A549 treated with AZD9567 at 1 μM for 4 hours (cell line): ENCODE data around the gene PPIP5K2. TPM values are rescaled to one million over a fixed set of nuclear protein-coding genes. Genes with fewer than 3 reads are reported as not detected.

Experiments used
- total RNA-seq: library from RNA; stranded (reverse); fragments of 200-300 nt; extraction: Qiagen RNA extraction; gene quantifications from 5 replicates; pipeline ENCODE4 v1.2.3, GENCODE V29; 2022; ENCODE audit not compliant: insufficient read depth

Gene PPIP5K2
- total RNA-seq, result 15.5 to 27.3 TPM (median 24.4 TPM) in 5 replicates

GRCh38 chr5:103119765-103120606, at the start of gene PPIP5K2, which contains the start of gene GIN1:
PPIP5K2 (plus strand) TSS chr5:103120301; CDS start chr5:103129590, 9,289 bp downstream.
GIN1 (minus strand) TSS chr5:103120138; CDS start chr5:103108707, 11,431 bp downstream.

GRCh38 chr5:103258368-103258956, 138.4 kb downstream of the PPIP5K2 start, which contains the start of gene MACIR:
MACIR (plus strand) TSS chr5:103258763; CDS start chr5:103275920, 17,157 bp downstream.

Other genes with a start within 250 kb of the PPIP5K2 start
- gene GIN1, start 163 bp upstream of the PPIP5K2 start, total RNA-seq, result 3.9 to 9.4 TPM (median 4.2 TPM) in 5 replicates
- gene MACIR, start 138.5 kb downstream of the PPIP5K2 start, total RNA-seq, result 18.7 to 24.4 TPM (median 22.7 TPM) in 5 replicates